Measurements from ENCODE around the gene RHOC.

GRCh38 chr1:112673592-112674439 is 33.1 kb downstream of the RHOC start:
- no peak for TF ChIP-seq POLR2AphosphoS5 (IDR thresholded peaks at IDR 0.05; ENCODE audit: low read depth, low read length)
- TF ChIP-seq POLR2A (IDR thresholded peaks at IDR 0.05; ENCODE audit: low read depth, low read length), result peak; percentile 2; the same call in 1 of the 2 replicates
